Measurements from ENCODE around the gene TWIST2.

- TF ChIP-seq CTCF (IDR thresholded peaks at IDR 0.05; ENCODE audit: insufficient read depth, low read length) (no peak), SPI1 (IDR thresholded peaks at IDR 0.05; ENCODE audit: borderline replicate concordance, low read depth) (no peak), POLR2AphosphoS5 (IDR thresholded peaks at IDR 0.05; ENCODE audit: low read depth) (no peak), GABPA (IDR thresholded peaks at IDR 0.05; ENCODE audit: low read depth) (no peak)
- TF ChIP-seq, protein P1, sequence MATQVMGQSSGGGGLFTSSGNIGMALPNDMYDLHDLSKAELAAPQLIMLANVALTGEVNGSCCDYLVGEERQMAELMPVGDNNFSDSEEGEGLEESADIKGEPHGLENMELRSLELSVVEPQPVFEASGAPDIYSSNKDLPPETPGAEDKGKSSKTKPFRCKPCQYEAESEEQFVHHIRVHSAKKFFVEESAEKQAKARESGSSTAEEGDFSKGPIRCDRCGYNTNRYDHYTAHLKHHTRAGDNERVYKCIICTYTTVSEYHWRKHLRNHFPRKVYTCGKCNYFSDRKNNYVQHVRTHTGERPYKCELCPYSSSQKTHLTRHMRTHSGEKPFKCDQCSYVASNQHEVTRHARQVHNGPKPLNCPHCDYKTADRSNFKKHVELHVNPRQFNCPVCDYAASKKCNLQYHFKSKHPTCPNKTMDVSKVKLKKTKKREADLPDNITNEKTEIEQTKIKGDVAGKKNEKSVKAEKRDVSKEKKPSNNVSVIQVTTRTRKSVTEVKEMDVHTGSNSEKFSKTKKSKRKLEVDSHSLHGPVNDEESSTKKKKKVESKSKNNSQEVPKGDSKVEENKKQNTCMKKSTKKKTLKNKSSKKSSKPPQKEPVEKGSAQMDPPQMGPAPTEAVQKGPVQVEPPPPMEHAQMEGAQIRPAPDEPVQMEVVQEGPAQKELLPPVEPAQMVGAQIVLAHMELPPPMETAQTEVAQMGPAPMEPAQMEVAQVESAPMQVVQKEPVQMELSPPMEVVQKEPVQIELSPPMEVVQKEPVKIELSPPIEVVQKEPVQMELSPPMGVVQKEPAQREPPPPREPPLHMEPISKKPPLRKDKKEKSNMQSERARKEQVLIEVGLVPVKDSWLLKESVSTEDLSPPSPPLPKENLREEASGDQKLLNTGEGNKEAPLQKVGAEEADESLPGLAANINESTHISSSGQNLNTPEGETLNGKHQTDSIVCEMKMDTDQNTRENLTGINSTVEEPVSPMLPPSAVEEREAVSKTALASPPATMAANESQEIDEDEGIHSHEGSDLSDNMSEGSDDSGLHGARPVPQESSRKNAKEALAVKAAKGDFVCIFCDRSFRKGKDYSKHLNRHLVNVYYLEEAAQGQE (IDR thresholded peaks at IDR 0.05; ENCODE audit: insufficient replicate concordance, low read depth) = no peak
These were observed 104.5 kb downstream of the TWIST2 start for GRCh38 chr2:238952261-238952919.

Measured in HL-60 (cell line).